HEK293T (cell line): ENCODE results near the gene KRTCAP2.

Experiments
- CTCF ChIA-PET: fragments of 350-600 bp; formaldehyde crosslinking; extraction: SDS; loops from one replicate; lab custom pipeline; 2021; ENCODE audit warnings: antibody characterized with exemption, inconsistent platforms; lab: Yijun Ruan, JAX
- POLR2A ChIA-PET: fragments of 350-600 bp; formaldehyde crosslinking; extraction: SDS; loops from one replicate; lab custom pipeline; 2020; ENCODE audit warnings: antibody characterized with exemption, inconsistent platforms; lab: Yijun Ruan, JAX
- DNase-seq: peaks from one replicate; pipeline ENCODE4 v3.0.0; 2012; ENCODE audit warnings: mixed read lengths; ENCODE audit errors: extremely low spot score
- ARNT ChIP-seq: fragments of 450-650 bp; IDR thresholded peaks from 2 replicates; pipeline ENCODE4 v1.6.1; 2017; ENCODE audit warnings: mild to moderate bottlenecking
- BHLHE40 ChIP-seq: fragments of 450-650 bp; IDR thresholded peaks from 2 replicates; pipeline ENCODE4 v1.6.1; 2016; ENCODE audit warnings: mild to moderate bottlenecking, moderate library complexity, borderline replicate concordance
- CTBP1 ChIP-seq: fragments of 450-650 bp; IDR thresholded peaks from 2 replicates; pipeline ENCODE4 v1.6.1; 2016; ENCODE audit warnings: borderline replicate concordance
- ELF4 ChIP-seq: fragments of 450-650 bp; IDR thresholded peaks from 2 replicates; pipeline ENCODE4 v1.6.1; 2017; ENCODE audit warnings: antibody characterized with exemption
- FOXA1 ChIP-seq: fragments of 450-650 bp; IDR thresholded peaks from 2 replicates; pipeline ENCODE4 v1.6.1; 2016; ENCODE audit warnings: mild to moderate bottlenecking
- FOXK2 ChIP-seq: fragments of 450-650 bp; IDR thresholded peaks from 2 replicates; pipeline ENCODE4 v1.6.1; 2016; ENCODE audit warnings: mild to moderate bottlenecking
- FOXM1 ChIP-seq: fragments of 450-650 bp; IDR thresholded peaks from 2 replicates; pipeline ENCODE4 v1.6.1; 2017; ENCODE audit warnings: mild to moderate bottlenecking, borderline replicate concordance
- HDGF ChIP-seq: fragments of 450-650 bp; IDR thresholded peaks from 2 replicates; pipeline ENCODE4 v1.6.1; 2017; ENCODE audit warnings: antibody characterized with exemption, borderline replicate concordance
- L3MBTL2 ChIP-seq: fragments of 450-650 bp; conservative IDR thresholded peaks from 2 replicates; pipeline ENCODE4 v1.6.1; 2016; ENCODE audit warnings: mild to moderate bottlenecking
- LEF1 ChIP-seq: fragments of 450-650 bp; IDR thresholded peaks from 2 replicates; pipeline ENCODE4 v1.6.1; 2017; ENCODE audit warnings: mild to moderate bottlenecking, borderline replicate concordance
- NFRKB ChIP-seq: fragments of 450-650 bp; IDR thresholded peaks from 2 replicates; pipeline ENCODE4 v1.6.1; 2016; ENCODE audit warnings: mild to moderate bottlenecking, moderate library complexity
- PKNOX1 ChIP-seq: fragments of 450-650 bp; IDR thresholded peaks from 2 replicates; pipeline ENCODE4 v1.6.1; 2016
- SP1 ChIP-seq: fragments of 450-650 bp; IDR thresholded peaks from 2 replicates; pipeline ENCODE4 v1.6.1; 2017
- SUZ12 ChIP-seq: fragments of 450-650 bp; IDR thresholded peaks from 2 replicates; pipeline ENCODE4 v1.6.1; 2016; ENCODE audit warnings: mild to moderate bottlenecking
- TARDBP ChIP-seq: fragments of 450-650 bp; IDR thresholded peaks from 2 replicates; pipeline ENCODE4 v1.6.1; 2016
- ZNF384 ChIP-seq: fragments of 450-650 bp; IDR thresholded peaks from 2 replicates; pipeline ENCODE4 v1.6.1; 2016

Gene KRTCAP2

GRCh38 chr1:155210314-155211104, 37.4 kb upstream of the KRTCAP2 start:
- ChIA-PET POLR2A (no interaction called here), CTCF (no interaction called here)
- no peak for DNase-seq

GRCh38 chr1:155209312-155209721, 36.2 kb upstream of the KRTCAP2 start:
- DNase-seq, result no peak
- POLR2A ChIA-PET, result interaction anchor here (0.7 to 3.7 kb wide), 10 partner anchors 9 to 99 kb away, joined by 3 to 67 read pairs (median 4); partner anchors contain the start of genes CLK2 and FDPS
- CTCF ChIA-PET, result no interaction called here

More at GRCh38 chr1:155210314-155211104, 37.4 kb upstream of the KRTCAP2 start:
- TF ChIP-seq ARNT, result no peak
- TF ChIP-seq FOXA1, result no peak
- no peak for TF ChIP-seq BHLHE40
- no peak for TF ChIP-seq NFRKB
- TF ChIP-seq ZNF384, result no peak
- TF ChIP-seq L3MBTL2, result no peak
- TF ChIP-seq FOXK2, result no peak
- no peak for TF ChIP-seq LEF1
- TF ChIP-seq SP1, result no peak
- TF ChIP-seq CTBP1, result no peak
- no peak for TF ChIP-seq PKNOX1
- TF ChIP-seq TARDBP, result no peak
- TF ChIP-seq SUZ12, result no peak
- TF ChIP-seq HDGF, result no peak
- TF ChIP-seq FOXM1, result no peak

GRCh38 chr1:155208541-155209311, 35.6 kb upstream of the KRTCAP2 start, which contains the start of gene MTX1:
MTX1 (plus strand) TSS chr1:155208695; CDS start chr1:155208805, 110 bp downstream.
- TF ChIP-seq ZNF384 (no peak), L3MBTL2 (peak; percentile 67), LEF1 (no peak), FOXM1 (0 out of 2 replicates have a peak, but pooled peaks have one; percentile 2)
- CTCF ChIA-PET, result interaction anchor here (2.0 kb wide), 1 partner anchor 36 kb away, joined by 6 read pairs; the partner anchor contains the start of gene KRTCAP2

More at GRCh38 chr1:155209312-155209721, 36.2 kb upstream of the KRTCAP2 start:
- peak; percentile 47; the same call in 1 of the 2 replicates for TF ChIP-seq ELF4
- TF ChIP-seq LEF1, result no peak

GRCh38 chr1:155207806-155208540, 34.9 kb upstream of the KRTCAP2 start, which contains the start of gene THBS3:
THBS3 (minus strand) TSS chr1:155207897; CDS start chr1:155207876, 21 bp downstream.
- CTCF ChIA-PET, result interaction anchor here (0.7 to 2.0 kb wide), 5 partner anchors 9 to 35 kb away, joined by 3 to 20 read pairs (median 6); partner anchors contain the start of gene KRTCAP2
- TF ChIP-seq HDGF, result no peak
- TF ChIP-seq PKNOX1, result peak; percentile 31

More at GRCh38 chr1:155208541-155209311, 35.6 kb upstream of the KRTCAP2 start, which contains the start of gene MTX1:
- POLR2A ChIA-PET, result interaction anchor here (1.0 to 3.7 kb wide), 15 partner anchors 10 to 100 kb away, joined by 3 to 67 read pairs (median 5); partner anchors contain the start of genes CLK2, FDPS, KRTCAP2 and TRIM46
- DNase-seq, result peak; percentile 90

GRCh38 chr1:155206891-155207805, 34.0 kb upstream of the KRTCAP2 start:
- POLR2A ChIA-PET, result interaction anchor here (0.5 to 3.7 kb wide), 13 partner anchors 12 to 283 kb away, joined by 3 to 67 read pairs (median 5); partner anchors contain the start of genes KRTCAP2 and TRIM46
- DNase-seq, result peak; percentile 79
- TF ChIP-seq ARNT (no peak), PKNOX1 (0 out of 2 replicates have a peak, but pooled peaks have one; percentile 5)
- CTCF ChIA-PET, result interaction anchor here (0.6 to 2.0 kb wide), 12 partner anchors 8 to 439 kb away, joined by 3 to 20 read pairs (median 6); partner anchors contain the start of gene KRTCAP2

More at GRCh38 chr1:155207806-155208540, 34.9 kb upstream of the KRTCAP2 start, which contains the start of gene THBS3:
- POLR2A ChIA-PET, result interaction anchor here (1.0 to 3.7 kb wide), 10 partner anchors 11 to 65 kb away, joined by 3 to 67 read pairs (median 6); partner anchors contain the start of genes CLK2, KRTCAP2 and TRIM46
- DNase-seq, result no peak
